Gastroesophageal sphincter (tissue), 4 donors: ENCODE results near the gene CTCFL. TPM values are rescaled to one million over a fixed set of nuclear protein-coding genes. Genes with fewer than 3 reads are reported as not detected.
"Not testable (repeated sequence)": the region's sequence is repeated elsewhere in the genome, so short reads cannot be mapped to it uniquely, and the experiment has no call there.

Experiments
- ATAC-seq: fragments of 150-250 bp; one replicate; pipeline ENCODE4 v1.9.1; 2016; ENCODE audit warnings: mild to moderate bottlenecking, moderate library complexity
- H3K27ac ChIP-seq, 4 donors: fragments of 200-600 bp; sonication (generic) in 3 of 4; 1 replicate in 3 of 4; 2 replicates in 1 of 4; pipeline ENCODE4 v1.5.1; 2016 to 2019
- H3K27me3 ChIP-seq: fragments of 200-600 bp; sonication (generic); one replicate; pipeline ENCODE4 v1.5.1; 2019
- H3K36me3 ChIP-seq, 2 donors: fragments of 200-600 bp; sonication (generic); one replicate each; pipeline ENCODE4 v1.5.1; 2019; ENCODE audit warnings: control low read depth in 1 of 2
- H3K4me1 ChIP-seq, 3 donors: fragments of 200-600 bp; sonication (generic); 1 replicate in 2 of 3; 2 replicates in 1 of 3; pipeline ENCODE4 v1.5.1; 2016 to 2019; ENCODE audit warnings: control low read depth in 2 of 3
- H3K4me3 ChIP-seq, 2 donors: fragments of 200-600 bp; sonication (generic); one replicate each; pipeline ENCODE4 v1.5.1; 2019; ENCODE audit warnings: mild to moderate bottlenecking in 1 of 2, moderate library complexity in 1 of 2
- H3K9me3 ChIP-seq, 3 donors: fragments of 200-600 bp; sonication (generic); one replicate each; pipeline ENCODE4 v1.5.1; 2017 to 2019; ENCODE audit warnings: control low read depth in 2 of 3
- EP300 ChIP-seq: sonication (generic); formaldehyde crosslinking; IDR thresholded peaks from one replicate; pipeline ENCODE4 v1.6.1; 2017; ENCODE audit warnings: antibody characterized with exemption, mild to moderate bottlenecking
- POLR2A ChIP-seq, 2 donors: fragments of 450-650 bp; IDR thresholded peaks; one replicate each; pipeline ENCODE4 v1.6.1; 2017; ENCODE audit warnings: antibody characterized with exemption in 2 of 2, mild to moderate bottlenecking in 2 of 2, moderate library complexity in 1 of 2
- POLR2AphosphoS5 ChIP-seq: sonication (generic); formaldehyde crosslinking; IDR thresholded peaks from one replicate; pipeline ENCODE4 v1.6.1; 2017; ENCODE audit warnings: antibody characterized with exemption
- WGBS, 2 donors: methylation state at CpG; one replicate each; pipeline ENCODE4 v1.1.5; 2018; ENCODE audit warnings: low coverage in 1 of 2; 5-methylcytosine and 5-hydroxymethylcytosine counted together
- total RNA-seq, 4 donors: library from RNA; depleted of rRNA; stranded (reverse); fragments of >200 nt; gene quantifications; one replicate each; pipeline ENCODE4 v1.1.0, GENCODE V29; 2016
- TF ChIP-seq, protein P1 (sequence below), 4 experiments: fragments of 200-600 bp in 2 of 4; fragments of 450-650 bp in 2 of 4; sonication (generic) in 1 of 4; IDR thresholded peaks; one replicate each; pipeline ENCODE4 v1.5.1; 2017 to 2019; ENCODE audit warnings: antibody characterized with exemption in 4 of 4, mild to moderate bottlenecking in 2 of 4, moderate library complexity in 2 of 4

Gene CTCFL
- total RNA-seq, 4 donors from 2014 or later = not detected

DNA sequence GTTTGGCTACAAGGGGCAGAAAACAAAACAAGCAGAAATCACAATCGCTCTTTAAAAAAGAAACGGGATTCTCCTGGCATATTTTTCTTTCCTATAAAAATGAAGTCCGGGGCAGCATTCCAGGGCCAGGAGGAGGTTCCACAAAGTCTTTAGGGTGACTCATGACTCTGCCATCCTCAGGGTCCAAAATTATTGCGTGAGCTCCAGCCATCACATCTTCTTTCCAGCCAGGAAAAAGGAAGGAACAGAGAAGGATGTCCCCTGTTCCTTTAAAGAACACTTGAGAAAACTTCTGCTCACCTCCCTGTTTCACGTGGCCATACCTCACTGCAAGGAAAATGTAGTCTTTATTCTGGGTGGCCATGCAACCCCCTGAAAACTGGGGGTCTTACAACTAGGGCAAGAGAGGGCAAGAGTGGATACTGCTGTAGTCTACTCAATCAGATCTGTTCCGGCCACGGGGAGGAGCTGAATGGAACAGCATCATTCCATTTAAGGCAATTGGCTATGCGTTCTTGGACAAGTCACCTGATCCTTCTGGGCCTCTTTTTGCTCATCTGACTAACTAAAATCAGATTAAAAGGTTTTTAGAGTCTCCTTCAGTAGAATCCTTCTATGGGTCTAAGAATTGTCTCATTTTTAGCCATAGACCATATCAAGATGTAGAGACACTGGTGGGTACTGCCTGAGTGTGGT lies 49.4 kb downstream of the CTCFL start:
- Histone ChIP-seq H3K27ac (peak overlapping the region in 3 of 4 donors; percentile 41 to 74 (median 64)), H3K27me3 (no peaks in the 10 kb centered on the region), H3K4me1 (peaks cover 0 to 53% (median 7%) of the 10 kb centered on the region in 3 donors), H3K4me3 (no peak overlapping the region), H3K9me3 (no peaks in the 10 kb centered on the region), H3K36me3 (no peaks in the 10 kb centered on the region)
- no peak for ATAC-seq
- no peak for TF ChIP-seq POLR2A (IDR thresholded peaks at IDR 0.05)
- no peak for TF ChIP-seq EP300
- TF ChIP-seq, protein P1, sequence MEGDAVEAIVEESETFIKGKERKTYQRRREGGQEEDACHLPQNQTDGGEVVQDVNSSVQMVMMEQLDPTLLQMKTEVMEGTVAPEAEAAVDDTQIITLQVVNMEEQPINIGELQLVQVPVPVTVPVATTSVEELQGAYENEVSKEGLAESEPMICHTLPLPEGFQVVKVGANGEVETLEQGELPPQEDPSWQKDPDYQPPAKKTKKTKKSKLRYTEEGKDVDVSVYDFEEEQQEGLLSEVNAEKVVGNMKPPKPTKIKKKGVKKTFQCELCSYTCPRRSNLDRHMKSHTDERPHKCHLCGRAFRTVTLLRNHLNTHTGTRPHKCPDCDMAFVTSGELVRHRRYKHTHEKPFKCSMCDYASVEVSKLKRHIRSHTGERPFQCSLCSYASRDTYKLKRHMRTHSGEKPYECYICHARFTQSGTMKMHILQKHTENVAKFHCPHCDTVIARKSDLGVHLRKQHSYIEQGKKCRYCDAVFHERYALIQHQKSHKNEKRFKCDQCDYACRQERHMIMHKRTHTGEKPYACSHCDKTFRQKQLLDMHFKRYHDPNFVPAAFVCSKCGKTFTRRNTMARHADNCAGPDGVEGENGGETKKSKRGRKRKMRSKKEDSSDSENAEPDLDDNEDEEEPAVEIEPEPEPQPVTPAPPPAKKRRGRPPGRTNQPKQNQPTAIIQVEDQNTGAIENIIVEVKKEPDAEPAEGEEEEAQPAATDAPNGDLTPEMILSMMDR (IDR thresholded peaks at IDR 0.05) = no peak
- TF ChIP-seq POLR2AphosphoS5 = no peak
- 85 to 94% methylated on average over 4 to 6 of the region's 8 CpGs for WGBS, 2 donors

- 84% methylated on average over 4 of the region's 7 CpGs; no CpG with 5 or more reads in 1 of the 2 donors for WGBS, 2 donors
- peak overlapping the region in 1 of 4 donors; percentile 64 for H3K27ac ChIP-seq
- H3K9me3 ChIP-seq = no peaks in the 10 kb centered on the region
- H3K36me3 ChIP-seq = no peaks in the 10 kb centered on the region
- no peak overlapping the region for H3K4me3 ChIP-seq
- no peaks in the 10 kb centered on the region for H3K27me3 ChIP-seq
- no peak for ATAC-seq
- TF ChIP-seq POLR2AphosphoS5 (no peak), EP300 (no peak), POLR2A (IDR thresholded peaks at IDR 0.05) (no peak)
- TF ChIP-seq, protein P1 (IDR thresholded peaks at IDR 0.05) = no peak
- peaks cover 3 to 54% (median 8%) of the 10 kb centered on the region in 3 donors for H3K4me1 ChIP-seq
Observed at GRCh38 chr20:57474816-57475215, 50.1 kb downstream of the CTCFL start.

DNA sequence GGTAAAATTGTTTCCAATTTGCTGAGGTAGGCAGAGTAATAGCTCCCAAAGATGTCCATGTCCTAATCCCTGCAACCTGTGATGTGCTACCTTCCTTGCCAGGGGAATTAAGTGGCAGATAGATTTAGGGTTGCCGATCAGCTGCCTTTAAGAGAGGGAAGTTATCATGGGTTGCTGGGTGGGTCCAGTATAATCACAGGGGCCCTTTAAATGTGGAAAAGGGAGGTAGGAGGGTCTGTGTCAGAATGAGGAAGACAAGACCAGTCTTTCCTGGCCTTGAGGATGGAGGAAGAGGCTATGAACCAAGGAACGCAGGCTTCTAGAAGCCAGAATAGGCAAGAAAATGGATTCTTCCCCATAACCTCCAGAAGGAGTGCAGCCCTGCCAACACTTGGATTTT lies 50.7 kb downstream of the CTCFL start:
- no peak for TF ChIP-seq POLR2A (IDR thresholded peaks at IDR 0.05)
- TF ChIP-seq EP300 = no peak
- no peak for TF ChIP-seq POLR2AphosphoS5
- TF ChIP-seq, protein P1 (IDR thresholded peaks at IDR 0.05) = no peak
- no peaks in the 10 kb centered on the region for H3K27me3 ChIP-seq
- H3K9me3 ChIP-seq = no peaks in the 10 kb centered on the region
- no peak overlapping the region for H3K4me3 ChIP-seq
- peaks cover 3 to 60% (median 13%) of the 10 kb centered on the region in 3 donors for H3K4me1 ChIP-seq
- H3K36me3 ChIP-seq = no peaks in the 10 kb centered on the region
- whole genome bisulfite sequencing, 2 donors = 76 to 100% methylated on average over 2 of the region's 2 CpGs
- ATAC-seq = no peak
- peak overlapping the region in 1 of 4 donors; percentile 64 for H3K27ac ChIP-seq

DNA sequence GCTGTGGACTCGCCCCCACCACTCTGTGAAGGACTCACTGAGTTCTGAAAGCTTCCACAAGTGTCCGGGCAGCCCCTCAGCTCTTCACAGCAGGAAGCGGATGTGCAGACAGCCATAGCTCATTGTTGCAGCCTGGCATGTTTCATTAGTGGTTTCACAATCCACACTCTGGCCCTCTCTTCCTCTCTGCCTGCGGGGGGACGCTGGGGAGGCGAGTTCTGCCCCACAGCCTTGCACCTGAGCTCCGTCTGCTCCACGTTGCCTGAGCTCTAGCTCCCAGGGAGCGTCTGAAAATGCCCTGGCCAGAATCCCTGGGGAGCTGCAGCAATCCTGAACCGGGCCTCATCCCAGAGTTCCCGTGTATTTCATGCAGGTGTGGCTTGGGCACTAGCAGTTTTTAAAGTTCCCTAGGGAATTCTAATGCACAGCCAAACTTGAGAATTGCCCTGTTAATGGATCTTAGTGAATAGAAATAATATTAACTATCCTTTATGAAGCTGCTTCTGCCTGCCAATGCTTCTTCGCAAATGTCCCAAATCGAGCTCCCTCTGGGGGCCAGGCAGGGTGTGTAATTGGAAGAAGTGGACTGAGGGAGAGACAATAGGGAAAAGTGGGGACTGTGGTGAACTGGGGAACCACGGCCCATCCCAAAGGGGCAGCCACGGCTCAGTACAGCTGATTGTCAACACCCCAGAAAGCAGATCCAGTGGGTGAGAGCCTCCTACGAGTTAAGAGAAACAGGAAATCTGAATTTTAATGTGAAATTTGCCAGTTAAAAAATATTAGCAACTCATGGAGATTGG lies 51.5 kb downstream of the CTCFL start:
- Histone ChIP-seq H3K27me3 (no peaks in the 10 kb centered on the region), H3K4me3 (no peak overlapping the region), H3K36me3 (no peaks in the 10 kb centered on the region), H3K4me1 (peaks cover 3 to 68% (median 13%) of the 10 kb centered on the region in 3 donors), H3K27ac (peak overlapping the region in 3 of 4 donors; percentile 37 to 64 (median 41)), H3K9me3 (no peaks in the 10 kb centered on the region)
- peak; percentile 56 for ATAC-seq
- WGBS, 2 donors = 26 to 44% methylated on average over 8 to 10 of the region's 16 CpGs
- TF ChIP-seq EP300 = no peak
- TF ChIP-seq, protein P1 (IDR thresholded peaks at IDR 0.05) = peak in 3 of 4 experiments; percentile 28 to 44 (median 30)

DNA sequence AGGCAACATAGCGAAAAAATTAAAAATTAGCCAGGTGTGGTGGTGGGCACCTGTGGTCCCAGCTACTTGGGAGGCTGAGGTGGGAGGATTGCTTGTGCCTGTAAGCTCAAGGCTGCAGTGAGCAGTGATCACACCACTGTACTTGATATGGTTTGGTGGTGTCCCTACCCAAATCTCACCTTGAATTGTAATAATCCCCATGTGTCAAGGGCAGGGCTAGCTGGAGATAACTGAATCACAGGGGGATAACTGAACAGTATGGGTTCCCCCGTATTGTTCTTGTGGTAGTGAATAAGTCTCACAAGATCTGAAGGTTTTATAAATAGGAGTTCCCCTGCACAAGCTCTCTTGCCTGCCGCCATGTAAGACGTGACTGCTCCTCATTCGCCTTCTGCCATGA lies 52.5 kb downstream of the CTCFL start:
- ATAC-seq, H3K36me3 ChIP-seq, H3K27me3 ChIP-seq, H3K9me3 ChIP-seq, H3K4me3 ChIP-seq: not testable (repeated sequence)
- Histone ChIP-seq H3K27ac (peak overlapping the region in 1 of 4 donors; percentile 84), H3K4me1 (peaks cover 3 to 77% (median 17%) of the 10 kb centered on the region in 3 donors)
- 80% methylated on average over 3 to 5 of the region's 5 CpGs for WGBS, 2 donors
